Stimulated activated CD8-positive, alpha-beta memory T cell treated with anti-CD3 and anti-CD28 coated beads, Interleukin-7, amount 100 ng/mL, for 4 hours (primary cell): ENCODE data around the gene ATAD3A.
"Not testable (repeated sequence)": the region's sequence is repeated elsewhere in the genome, so short reads cannot be mapped to it uniquely, and the experiment has no call there.

Experiments
- DNase-seq, 2 donors: peaks; one replicate each; pipeline ENCODE4 v3.0.0-alpha.2; 2020; ENCODE audit warnings: low read depth in 2 of 2

The ATAD3A gene

GRCh38 chr1:1554926-1555915 is 43.3 kb downstream of the ATAD3A start:
- no peak for DNase-seq

GRCh38 chr1:1556505-1556904 is 44.5 kb downstream of the ATAD3A start:
- DNase-seq, result no peak

GRCh38 chr1:1556961-1557360 is 45.0 kb downstream of the ATAD3A start:
- DNase-seq, result not testable (repeated sequence)

DNA sequence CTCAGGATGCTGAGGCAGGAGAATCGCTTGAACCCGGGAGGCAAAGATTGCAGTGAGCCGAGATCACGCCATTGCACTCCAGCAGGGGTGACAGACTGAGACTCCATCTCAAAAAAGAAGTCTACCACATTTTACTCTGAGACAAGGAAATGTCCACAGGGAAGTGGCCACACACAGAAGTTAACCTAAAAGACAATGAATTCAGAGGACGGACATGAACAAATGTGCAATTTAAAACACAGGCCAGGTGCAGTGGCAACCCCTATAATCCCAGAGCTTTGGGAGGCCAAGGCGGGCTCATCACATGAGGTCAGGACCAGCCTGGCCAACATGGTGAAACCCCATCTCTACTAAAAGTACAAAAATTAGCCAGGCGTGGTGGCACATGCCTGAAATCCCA is 45.7 kb downstream of the ATAD3A start:
- not testable (repeated sequence) for DNase-seq

GRCh38 chr1:1558591-1558990 is 46.6 kb downstream of the ATAD3A start:
- DNase-seq, result no peak

DNA sequence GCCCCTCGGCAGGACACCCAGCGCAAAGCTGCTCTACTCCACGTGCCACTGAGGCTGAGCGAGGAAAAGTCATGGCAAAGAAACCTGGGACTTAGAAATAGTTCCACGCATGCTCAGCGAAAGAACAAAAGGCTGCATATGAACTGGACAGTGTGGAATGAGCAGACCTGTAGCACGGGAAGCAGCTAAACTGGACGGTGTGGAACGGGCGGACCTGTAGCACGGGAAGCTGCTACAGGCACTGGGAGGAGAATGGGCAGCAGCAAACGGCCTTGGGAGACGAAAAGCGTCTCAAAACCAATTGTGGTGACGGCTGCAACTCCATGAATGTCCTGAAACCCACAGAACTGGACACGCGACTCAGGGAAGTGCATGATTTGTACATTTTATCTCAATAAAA is 47.1 kb downstream of the ATAD3A start:
- no peak for DNase-seq

- DNase-seq, result no peak
These were observed 48.2 kb downstream of the ATAD3A start for GRCh38 chr1:1560178-1560577.

- DNase-seq, result no peak
These were observed 50.0 kb downstream of the ATAD3A start for GRCh38 chr1:1561801-1562470.

DNA sequence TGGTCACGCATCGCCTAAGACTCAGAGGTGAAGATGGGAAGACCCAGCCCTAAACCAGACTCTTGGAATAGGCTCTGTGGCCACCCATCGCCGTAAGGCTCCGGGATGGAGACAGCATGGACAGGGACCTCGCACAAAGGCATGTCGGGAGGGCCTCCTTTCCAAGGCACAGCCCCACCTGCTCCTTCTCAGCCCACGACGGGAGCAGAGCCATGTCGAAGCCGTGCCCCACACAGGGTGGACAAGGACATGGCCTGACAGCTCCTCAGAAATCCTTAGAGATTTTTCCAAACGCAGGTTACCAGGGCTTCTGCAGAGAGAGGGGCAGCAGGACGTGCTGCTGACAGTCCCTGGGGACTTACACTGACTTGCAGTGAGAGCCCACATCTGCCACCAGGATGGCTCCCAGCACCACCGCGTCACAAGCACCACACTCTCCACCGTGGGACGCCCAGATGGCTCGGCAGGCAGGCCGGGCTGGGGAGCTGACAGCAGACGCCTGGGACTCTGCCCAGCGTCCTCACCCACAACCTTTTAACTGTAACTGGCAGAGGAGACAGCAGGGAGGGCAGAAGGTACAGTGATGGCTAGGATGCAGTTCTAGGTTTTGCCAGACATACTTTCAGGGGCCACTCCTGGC is 50.7 kb downstream of the ATAD3A start:
- DNase-seq, result no peak

DNA sequence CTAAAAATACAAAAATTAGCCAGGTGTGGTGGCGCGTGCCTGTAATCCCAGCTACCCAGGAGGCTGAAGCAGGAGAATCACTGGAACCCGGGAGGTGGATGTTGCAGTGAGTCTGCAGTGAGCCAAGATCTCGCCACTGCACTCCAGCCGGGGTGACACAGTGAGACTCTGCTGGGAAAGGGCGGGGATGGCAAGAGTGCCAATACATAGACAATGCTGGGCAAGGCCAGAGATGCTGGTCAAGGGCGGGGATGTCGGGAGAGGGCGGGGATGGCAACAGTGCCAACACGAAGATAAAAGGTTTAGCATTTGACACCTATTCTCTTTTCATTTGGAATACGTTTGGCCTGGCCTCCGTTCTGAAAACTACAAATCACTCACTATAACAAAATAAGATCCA is 51.7 kb downstream of the ATAD3A start:
- DNase-seq, result no peak

DNA sequence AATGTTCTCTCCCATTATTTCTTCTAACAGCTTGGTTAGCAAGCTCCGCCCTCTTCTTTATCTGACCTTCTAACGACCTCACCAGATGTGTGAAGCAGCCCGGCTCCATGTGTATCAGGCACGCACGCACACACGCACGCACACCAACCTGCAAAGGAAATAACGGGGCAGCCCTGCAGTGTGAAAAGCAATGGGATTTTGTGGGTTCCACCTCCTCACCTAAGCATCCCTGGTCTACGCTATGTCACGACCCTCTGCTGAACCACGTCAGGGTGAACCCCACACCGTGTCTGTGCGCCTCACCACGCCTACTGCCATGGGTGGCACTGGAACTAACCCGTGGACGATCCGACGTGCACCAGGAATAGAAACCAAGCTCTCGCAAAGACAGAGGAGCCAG is 52.3 kb downstream of the ATAD3A start:
- no peak for DNase-seq

GRCh38 chr1:1565340-1565739 is 53.4 kb downstream of the ATAD3A start:
- DNase-seq, result no peak

DNA sequence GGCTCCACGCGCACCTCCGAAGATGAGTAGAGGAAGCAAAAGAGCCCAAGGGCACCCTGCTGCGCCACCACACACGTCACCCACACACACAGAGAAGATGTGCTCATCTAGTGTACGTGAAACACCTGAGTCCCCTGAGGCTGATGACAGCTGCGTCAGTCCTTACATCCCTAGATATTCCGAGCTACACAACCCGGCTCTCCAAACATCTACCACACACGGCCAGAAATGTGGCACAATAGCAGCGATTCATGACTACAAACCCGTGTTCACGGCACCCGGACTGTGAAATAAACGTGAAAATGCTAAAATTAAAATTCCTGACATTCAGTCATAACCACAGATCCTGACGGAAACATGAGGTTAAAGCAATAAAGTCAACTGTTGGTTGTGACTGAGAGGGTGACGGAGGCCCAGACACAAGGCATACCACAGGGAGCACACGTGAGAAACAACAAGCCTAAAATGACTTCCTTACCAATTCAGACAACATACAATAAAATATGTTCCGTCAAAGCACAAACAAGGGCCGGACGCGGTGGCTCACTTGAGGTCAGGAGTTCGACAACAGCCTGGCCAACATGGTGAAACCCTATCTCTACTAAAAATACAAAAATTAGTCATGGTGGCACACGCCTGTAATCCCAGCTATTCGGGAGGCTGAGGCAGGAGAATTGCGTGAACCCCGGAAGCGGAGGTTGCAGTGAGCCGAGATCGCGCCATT is 55.4 kb downstream of the ATAD3A start:
- DNase-seq, result no peak

- no peak for DNase-seq
These were observed 55.9 kb downstream of the ATAD3A start for GRCh38 chr1:1567891-1568291.

- DNase-seq, result no peak
These were observed 57.4 kb downstream of the ATAD3A start for GRCh38 chr1:1569341-1569740.

DNA sequence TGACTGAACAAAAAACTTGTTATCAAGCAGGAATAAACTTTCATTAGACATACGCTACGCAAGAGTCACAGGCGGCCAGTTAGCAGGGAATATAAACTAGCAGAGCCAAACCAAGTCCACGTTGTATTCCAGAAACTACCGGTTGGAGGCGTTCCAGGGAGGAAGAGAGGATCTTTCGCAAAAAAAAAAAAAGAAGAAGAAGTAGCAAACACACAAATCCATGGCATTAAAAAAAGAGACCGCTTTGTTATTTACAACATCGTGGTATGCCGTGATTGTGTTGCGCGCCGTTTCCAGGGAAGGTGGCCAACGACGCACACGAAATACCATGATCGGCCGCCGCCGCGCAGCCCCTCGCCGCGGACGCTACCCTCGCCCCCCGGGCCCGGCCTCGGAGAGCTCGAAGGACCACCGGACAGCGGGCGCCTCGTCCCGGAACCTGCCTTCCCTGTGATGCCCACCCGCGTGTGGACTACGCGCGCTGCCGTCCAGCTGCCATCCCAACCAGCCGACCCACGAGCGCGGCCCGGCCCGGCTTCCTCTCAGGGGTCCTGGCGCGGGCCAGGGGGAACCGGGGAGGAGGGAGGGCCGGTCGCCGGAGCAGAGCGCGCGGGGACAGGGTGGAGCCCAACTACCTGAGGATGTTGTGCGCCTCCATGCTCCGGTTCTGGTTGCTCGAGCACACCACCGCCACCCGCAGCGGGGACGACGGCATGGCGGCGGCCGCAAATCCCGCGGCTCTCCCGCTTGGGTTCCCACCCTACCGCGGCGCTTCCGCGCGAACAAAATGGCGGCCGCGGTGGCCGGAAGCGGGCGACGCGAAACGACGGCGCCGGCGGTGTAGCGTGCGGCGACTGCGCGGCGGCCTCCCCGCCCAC is 62.1 kb downstream of the ATAD3A start:
- DNase-seq, result peak; percentile 34 to 67

- peak; percentile 85 to 90 for DNase-seq
These were observed 63.0 kb downstream of the ATAD3A start, which contains the start of gene SSU72 for GRCh38 chr1:1574721-1575537. TSS of gene SSU72 (minus strand) at chr1:1574863. CDS start at chr1:1574557, 306 bp downstream.

GRCh38 chr1:1577367-1578011 is 65.5 kb downstream of the ATAD3A start:
- no peak for DNase-seq

- DNase-seq, result no peak
These were observed 66.5 kb downstream of the ATAD3A start for GRCh38 chr1:1578371-1578940.
